Testis (tissue), 3 donors: ENCODE data around the gene CCNY. TPM values are rescaled to one million over a fixed set of nuclear protein-coding genes. Genes with fewer than 3 reads are reported as not detected.
"Not testable (repeated sequence)": the region's sequence is repeated elsewhere in the genome, so short reads cannot be mapped to it uniquely, and the experiment has no call there.

Experiments
- DNase-seq: peaks from one replicate; pipeline ENCODE4 v3.0.0-alpha.2; 2019
- H3K27ac ChIP-seq, 2 donors: fragments of 200-600 bp; sonication (generic); one replicate each; pipeline ENCODE4 v1.5.1; 2019
- H3K27me3 ChIP-seq: fragments of 200-600 bp; sonication (generic); one replicate; pipeline ENCODE4 v1.5.1; 2019
- H3K36me3 ChIP-seq: fragments of 200-600 bp; sonication (generic); one replicate; pipeline ENCODE4 v1.5.1; 2017; ENCODE audit warnings: low read depth; ENCODE audit errors: missing control alignments
- H3K4me1 ChIP-seq: fragments of 200-600 bp; sonication (generic); one replicate; pipeline ENCODE4 v1.5.1; 2019
- H3K4me3 ChIP-seq, 2 donors: fragments of 200-600 bp; sonication (generic); one replicate each; pipeline ENCODE4 v1.5.1; 2017 to 2019
- H3K9me3 ChIP-seq: fragments of 200-600 bp; sonication (generic); one replicate; pipeline ENCODE4 v1.5.1; 2017
- POLR2A ChIP-seq: fragments of 450-650 bp; IDR thresholded peaks from one replicate; pipeline ENCODE4 v1.6.1; 2017; ENCODE audit warnings: antibody characterized with exemption, mild to moderate bottlenecking, moderate library complexity
- WGBS, 2 donors: methylation state at CpG; one replicate each; pipeline ENCODE4 v1.1.5; 2018; 5-methylcytosine and 5-hydroxymethylcytosine counted together
- intact Hi-C: fragments of 100-400 bp; cut with DNase I; formaldehyde crosslinking; loops from one replicate; pipeline ENCODE4 v1.15.1; 2023; ENCODE audit warnings: low total_unique reads
- polyA plus RNA-seq: library from polyadenylated mRNA; stranded (reverse); fragments of 350-450 nt; fragmentation: Illumina TruSeq; extraction: RNeasy Lipid Tissue Mini Kit (QIAGEN cat#74804); gene quantifications from one replicate; pipeline ENCODE4 v1.2.3, GENCODE V29; 2014; ENCODE audit warnings: low read depth, low replicate concordance; ENCODE audit not compliant: insufficient read depth
- total RNA-seq, 2 donors: library from RNA; depleted of rRNA; stranded (reverse); fragments of >200 nt; gene quantifications; one replicate each; pipeline ENCODE4 v1.2.3, GENCODE V29; 2016
- TF ChIP-seq, protein P1 (sequence below), 3 experiments: fragments of 450-650 bp in 2 of 3; fragments of 200-600 bp in 1 of 3; sonication (generic) in 1 of 3; IDR thresholded peaks; one replicate each; pipeline ENCODE4 v1.5.1; 2016 to 2019; ENCODE audit warnings: antibody characterized with exemption in 3 of 3, mild to moderate bottlenecking in 2 of 3, moderate library complexity in 1 of 3

Gene CCNY
- total and polyA plus RNA-seq, 3 donors from 2014 or later, result 103 to 380 (median 132) TPM

GRCh38 chr10:35300063-35300699 is 36.1 kb upstream of the CCNY start:
- TF ChIP-seq POLR2A, result no peak
- TF ChIP-seq, protein P1, sequence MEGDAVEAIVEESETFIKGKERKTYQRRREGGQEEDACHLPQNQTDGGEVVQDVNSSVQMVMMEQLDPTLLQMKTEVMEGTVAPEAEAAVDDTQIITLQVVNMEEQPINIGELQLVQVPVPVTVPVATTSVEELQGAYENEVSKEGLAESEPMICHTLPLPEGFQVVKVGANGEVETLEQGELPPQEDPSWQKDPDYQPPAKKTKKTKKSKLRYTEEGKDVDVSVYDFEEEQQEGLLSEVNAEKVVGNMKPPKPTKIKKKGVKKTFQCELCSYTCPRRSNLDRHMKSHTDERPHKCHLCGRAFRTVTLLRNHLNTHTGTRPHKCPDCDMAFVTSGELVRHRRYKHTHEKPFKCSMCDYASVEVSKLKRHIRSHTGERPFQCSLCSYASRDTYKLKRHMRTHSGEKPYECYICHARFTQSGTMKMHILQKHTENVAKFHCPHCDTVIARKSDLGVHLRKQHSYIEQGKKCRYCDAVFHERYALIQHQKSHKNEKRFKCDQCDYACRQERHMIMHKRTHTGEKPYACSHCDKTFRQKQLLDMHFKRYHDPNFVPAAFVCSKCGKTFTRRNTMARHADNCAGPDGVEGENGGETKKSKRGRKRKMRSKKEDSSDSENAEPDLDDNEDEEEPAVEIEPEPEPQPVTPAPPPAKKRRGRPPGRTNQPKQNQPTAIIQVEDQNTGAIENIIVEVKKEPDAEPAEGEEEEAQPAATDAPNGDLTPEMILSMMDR (IDR thresholded peaks at IDR 0.05), result no peak
- no peaks in the 10 kb centered on the region for H3K36me3 ChIP-seq
- H3K27me3 ChIP-seq, result no peaks in the 10 kb centered on the region
- WGBS, 2 donors, result 68 to 79% methylated on average over 11 of the region's 11 CpGs
- no peak overlapping the region for H3K4me3 ChIP-seq
- intact Hi-C loops, result no loop called here
- H3K9me3 ChIP-seq, result no peaks in the 10 kb centered on the region
- peak; percentile 15 for DNase-seq
- no peaks in the 10 kb centered on the region for H3K4me1 ChIP-seq
- no peak overlapping the region for H3K27ac ChIP-seq

DNA sequence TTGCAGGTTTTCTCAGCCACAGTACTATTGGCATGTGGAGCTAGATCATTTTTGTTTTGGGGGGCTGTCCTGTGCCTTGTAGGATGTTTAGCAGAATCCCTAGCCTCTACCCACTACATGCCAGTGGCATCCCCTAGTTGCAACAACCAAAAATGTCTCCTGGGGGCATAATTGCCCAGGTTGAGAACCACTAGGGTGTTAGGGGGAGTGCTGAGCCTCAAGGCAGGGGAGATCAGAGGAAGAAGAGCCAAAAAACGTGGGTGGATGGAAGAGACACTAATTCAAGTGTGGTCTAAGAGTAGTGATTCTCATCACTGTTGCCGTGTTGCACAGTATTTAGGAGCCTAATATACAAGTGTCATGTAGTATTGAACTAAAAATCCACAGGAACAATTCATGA is 31.7 kb upstream of the CCNY start:
- no peaks in the 10 kb centered on the region for H3K9me3 ChIP-seq
- TF ChIP-seq POLR2A, result no peak
- TF ChIP-seq, protein P1 (IDR thresholded peaks at IDR 0.05), result no peak
- H3K4me1 ChIP-seq, result no peaks in the 10 kb centered on the region
- DNase-seq, result no peak
- intact Hi-C loops, result no loop called here
- H3K4me3 ChIP-seq, result no peak overlapping the region
- no peak overlapping the region for H3K27ac ChIP-seq
- H3K27me3 ChIP-seq, result no peaks in the 10 kb centered on the region
- WGBS, 2 donors, result 57 to 72% methylated on average over 2 of the region's 2 CpGs
- no peaks in the 10 kb centered on the region for H3K36me3 ChIP-seq

DNA sequence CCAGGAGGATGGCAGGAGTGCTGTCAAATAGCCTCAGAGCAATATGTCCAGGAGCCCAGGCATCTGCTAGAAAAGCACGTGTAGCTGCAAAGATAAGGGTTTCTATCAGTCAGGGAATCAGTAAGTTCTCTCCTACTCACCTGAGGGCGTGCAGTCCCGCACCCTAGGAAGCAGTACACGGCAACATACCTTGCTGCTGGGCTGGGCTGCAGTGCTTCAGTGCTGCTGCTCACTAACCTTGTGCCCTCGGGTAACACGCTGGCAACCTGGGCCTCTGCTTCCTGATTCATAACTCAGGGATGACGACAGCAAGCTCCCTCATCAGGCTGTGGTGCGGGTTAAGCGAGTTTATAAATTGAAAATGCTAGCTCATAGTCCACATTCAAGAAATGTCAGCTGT is 29.5 kb upstream of the CCNY start:
- WGBS, 2 donors, result 48 to 76% methylated on average over 9 of the region's 9 CpGs
- DNase-seq, result no peak
- Histone ChIP-seq H3K27me3 (no peaks in the 10 kb centered on the region), H3K4me1 (no peaks in the 10 kb centered on the region), H3K9me3 (no peaks in the 10 kb centered on the region), H3K36me3 (no peaks in the 10 kb centered on the region), H3K27ac (no peak overlapping the region), H3K4me3 (no peak overlapping the region)
- intact Hi-C loops, result no loop called here
- TF ChIP-seq, protein P1 (IDR thresholded peaks at IDR 0.05), result no peak
- TF ChIP-seq POLR2A, result no peak

GRCh38 chr10:35307297-35307696 is 29.0 kb upstream of the CCNY start:
- intact Hi-C loops, result no loop called here
- Histone ChIP-seq H3K36me3 (no peaks in the 10 kb centered on the region), H3K9me3 (no peaks in the 10 kb centered on the region), H3K4me1 (no peaks in the 10 kb centered on the region), H3K27ac (no peak overlapping the region), H3K27me3 (no peaks in the 10 kb centered on the region), H3K4me3 (no peak overlapping the region)
- TF ChIP-seq, protein P1 (IDR thresholded peaks at IDR 0.05), result no peak
- TF ChIP-seq POLR2A, result no peak
- 80 to 81% methylated on average over 10 of the region's 10 CpGs for WGBS, 2 donors
- DNase-seq, result no peak

GRCh38 chr10:35308809-35309208 is 27.5 kb upstream of the CCNY start:
- intact Hi-C loops, result no loop called here
- WGBS, 2 donors, result 35 to 49% methylated on average over 2 of the region's 2 CpGs

GRCh38 chr10:35314142-35314541 is 22.2 kb upstream of the CCNY start:
- H3K9me3 ChIP-seq, DNase-seq, H3K36me3 ChIP-seq, H3K27me3 ChIP-seq, H3K4me1 ChIP-seq, intact Hi-C loops, H3K4me3 ChIP-seq, H3K27ac ChIP-seq: not testable (repeated sequence)
- whole genome bisulfite sequencing, 2 donors, result 78 to 80% methylated on average over 2 of the region's 2 CpGs

More at GRCh38 chr10:35308809-35309208, 27.5 kb upstream of the CCNY start:
- Histone ChIP-seq H3K36me3 (no peaks in the 10 kb centered on the region), H3K4me3 (no peak overlapping the region), H3K27ac (no peak overlapping the region), H3K27me3 (no peaks in the 10 kb centered on the region), H3K9me3 (no peaks in the 10 kb centered on the region), H3K4me1 (no peaks in the 10 kb centered on the region)
- no peak for DNase-seq
- no peak for TF ChIP-seq POLR2A
- TF ChIP-seq, protein P1 (IDR thresholded peaks at IDR 0.05), result no peak

DNA sequence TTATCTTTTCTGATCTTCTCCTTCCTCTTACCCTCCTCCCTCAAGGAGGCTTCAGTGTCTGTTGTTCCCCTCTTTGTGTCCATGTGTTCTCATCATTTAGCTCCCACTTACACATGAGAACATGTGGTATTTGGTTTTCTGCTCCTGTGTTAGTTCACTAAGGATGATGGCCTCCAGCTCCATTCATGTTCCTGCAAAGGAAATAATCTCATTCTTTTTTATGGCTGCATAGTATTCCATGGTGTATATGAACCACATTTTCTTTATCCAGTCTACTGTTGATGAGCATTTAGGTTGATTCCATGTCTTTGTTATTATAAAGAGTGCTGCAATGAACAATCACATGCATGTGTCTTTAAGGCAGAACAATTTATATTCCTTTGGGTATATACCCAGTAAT is 21.1 kb upstream of the CCNY start:
- intact Hi-C loops, DNase-seq, H3K4me3 ChIP-seq, H3K36me3 ChIP-seq, H3K27me3 ChIP-seq, H3K27ac ChIP-seq, H3K4me1 ChIP-seq, H3K9me3 ChIP-seq: not testable (repeated sequence)
